ENCODE measurements around the gene SGO1. TPM values are rescaled to one million over a fixed set of nuclear protein-coding genes. Genes with fewer than 3 reads are reported as not detected.

The SGO1 gene
- total and polyA plus RNA-seq, 9 donors, result 0.10 to 1.2 (median 0.33) TPM

DNA sequence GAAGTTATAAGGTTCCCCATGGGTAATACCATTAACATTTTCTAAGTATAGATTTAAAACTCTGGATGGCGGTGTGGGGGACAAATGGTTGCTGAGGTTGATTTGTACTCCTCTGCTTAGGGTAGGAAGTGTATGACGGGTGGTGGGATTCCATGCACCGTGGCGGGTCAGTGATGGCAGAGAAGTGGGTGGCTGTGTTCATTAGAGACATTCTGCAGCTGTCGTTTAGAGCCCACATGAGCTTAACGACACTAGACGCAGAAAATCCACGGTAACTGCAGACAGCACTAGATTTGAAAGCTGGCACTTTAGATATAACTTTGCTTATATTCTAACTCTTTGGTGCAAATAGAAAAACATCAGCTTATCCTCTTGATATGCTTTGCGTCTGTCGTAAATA lies 37.5 kb downstream of the SGO1 start:
- Histone ChIP-seq H3K4me1 (ENCODE audit: insufficient read depth) (no peaks in the 10 kb centered on the region), H3K9me3 (no peaks in the 10 kb centered on the region), H3K36me3 (no peaks in the 10 kb centered on the region), H3K27me3 (no peaks in the 10 kb centered on the region), H3K4me3 (no peak overlapping the region), H3K27ac (no peak overlapping the region)
- intact Hi-C loops (cut with DNase I), result no loop called here
- WGBS, 3 donors, result 85 to 89% (median 88%) methylated on average over 10 of the region's 10 CpGs
- TF ChIP-seq POLR2A (IDR thresholded peaks at IDR 0.05) (no peak), EP300 (IDR thresholded peaks at IDR 0.05) (no peak)
- TF ChIP-seq, protein P1, sequence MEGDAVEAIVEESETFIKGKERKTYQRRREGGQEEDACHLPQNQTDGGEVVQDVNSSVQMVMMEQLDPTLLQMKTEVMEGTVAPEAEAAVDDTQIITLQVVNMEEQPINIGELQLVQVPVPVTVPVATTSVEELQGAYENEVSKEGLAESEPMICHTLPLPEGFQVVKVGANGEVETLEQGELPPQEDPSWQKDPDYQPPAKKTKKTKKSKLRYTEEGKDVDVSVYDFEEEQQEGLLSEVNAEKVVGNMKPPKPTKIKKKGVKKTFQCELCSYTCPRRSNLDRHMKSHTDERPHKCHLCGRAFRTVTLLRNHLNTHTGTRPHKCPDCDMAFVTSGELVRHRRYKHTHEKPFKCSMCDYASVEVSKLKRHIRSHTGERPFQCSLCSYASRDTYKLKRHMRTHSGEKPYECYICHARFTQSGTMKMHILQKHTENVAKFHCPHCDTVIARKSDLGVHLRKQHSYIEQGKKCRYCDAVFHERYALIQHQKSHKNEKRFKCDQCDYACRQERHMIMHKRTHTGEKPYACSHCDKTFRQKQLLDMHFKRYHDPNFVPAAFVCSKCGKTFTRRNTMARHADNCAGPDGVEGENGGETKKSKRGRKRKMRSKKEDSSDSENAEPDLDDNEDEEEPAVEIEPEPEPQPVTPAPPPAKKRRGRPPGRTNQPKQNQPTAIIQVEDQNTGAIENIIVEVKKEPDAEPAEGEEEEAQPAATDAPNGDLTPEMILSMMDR (IDR thresholded peaks at IDR 0.05), result no peak
- DNase-seq, result no peak

DNA sequence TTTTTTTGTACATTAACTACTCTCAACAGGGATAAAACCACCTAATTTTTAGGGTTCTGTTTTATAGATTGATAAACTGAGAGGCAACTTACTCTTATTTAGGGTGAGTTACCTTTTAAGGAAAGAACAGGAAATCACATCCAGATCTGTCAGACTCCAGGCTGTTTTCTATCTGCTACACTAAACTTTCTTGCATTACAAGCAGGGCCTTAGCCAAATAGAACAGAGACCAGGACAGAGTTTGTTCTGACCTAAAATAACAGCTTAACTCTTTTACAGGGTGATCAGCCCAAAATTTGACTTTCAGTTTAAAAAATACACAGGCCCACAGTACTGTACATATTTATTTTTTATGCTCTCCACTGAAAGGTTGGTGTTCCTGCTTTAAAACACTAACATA lies 38.6 kb downstream of the SGO1 start:
- H3K9me3 ChIP-seq, result no peaks in the 10 kb centered on the region
- no peak for DNase-seq
- no peak overlapping the region for H3K4me3 ChIP-seq
- no peaks in the 10 kb centered on the region for H3K27me3 ChIP-seq
- H3K27ac ChIP-seq, result no peak overlapping the region
- TF ChIP-seq, protein P1 (IDR thresholded peaks at IDR 0.05), result no peak
- no peaks in the 10 kb centered on the region for H3K36me3 ChIP-seq
- intact Hi-C loops (cut with DNase I), result no loop called here
- H3K4me1 ChIP-seq (ENCODE audit: insufficient read depth), result no peaks in the 10 kb centered on the region

DNA sequence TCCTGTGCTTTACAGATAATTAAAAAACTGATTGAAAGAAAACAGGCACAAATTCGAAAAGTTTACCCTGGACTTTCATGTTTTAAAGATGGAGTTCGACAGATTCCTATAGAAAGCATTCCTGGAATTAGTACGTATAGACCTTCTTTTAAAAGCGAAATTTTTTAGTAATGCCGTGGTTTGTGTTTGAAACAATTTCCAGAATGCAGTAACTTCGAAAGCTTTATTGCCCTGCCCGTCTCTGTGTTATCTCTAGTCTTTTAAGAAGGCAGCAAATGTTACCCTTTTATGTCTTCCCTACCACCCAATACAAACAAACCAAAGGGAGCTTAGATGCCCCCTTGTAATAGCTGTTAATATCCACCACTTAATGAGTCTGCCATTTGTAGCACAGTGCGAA lies 39.7 kb downstream of the SGO1 start:
- no peak for DNase-seq
- Histone ChIP-seq H3K27ac (no peak overlapping the region), H3K36me3 (no peaks in the 10 kb centered on the region)

DNA sequence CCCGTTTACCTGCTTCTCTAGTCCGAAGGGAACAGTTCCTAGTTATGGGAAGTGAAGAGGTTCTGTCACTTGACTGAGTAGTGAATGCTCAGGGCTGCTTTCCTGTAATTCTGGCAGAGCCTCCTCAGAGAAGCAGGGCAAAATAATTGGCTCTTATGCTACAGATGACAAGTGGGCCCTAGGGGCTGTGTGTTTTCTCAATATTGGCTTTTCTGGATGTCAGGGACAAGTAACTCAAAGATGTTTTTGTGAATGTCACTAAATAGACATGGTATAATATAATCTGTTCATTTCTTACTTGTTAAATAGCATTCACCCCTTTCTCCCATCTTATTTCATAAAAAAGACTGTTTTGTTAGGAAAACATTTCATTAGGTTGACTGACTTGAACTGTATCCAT lies 40.1 kb downstream of the SGO1 start:
- Histone ChIP-seq H3K4me3 (no peak overlapping the region), H3K27ac (no peak overlapping the region), H3K27me3 (no peaks in the 10 kb centered on the region), H3K4me1 (ENCODE audit: insufficient read depth) (no peaks in the 10 kb centered on the region), H3K36me3 (no peaks in the 10 kb centered on the region), H3K9me3 (no peaks in the 10 kb centered on the region)
- no peak for TF ChIP-seq POLR2A (IDR thresholded peaks at IDR 0.05)
- TF ChIP-seq, protein P1 (IDR thresholded peaks at IDR 0.05), result no peak
- 87 to 94% (median 91%) methylated on average over 2 of the region's 2 CpGs for WGBS, 3 donors
- intact Hi-C loops (cut with DNase I), result no loop called here
- no peak for DNase-seq

More for the DNA sequence above, 39.7 kb downstream of the SGO1 start:
- intact Hi-C loops (cut with DNase I), result no loop called here
- Histone ChIP-seq H3K4me1 (ENCODE audit: insufficient read depth) (no peaks in the 10 kb centered on the region), H3K9me3 (no peaks in the 10 kb centered on the region), H3K4me3 (no peak overlapping the region), H3K27me3 (no peaks in the 10 kb centered on the region)
- 80 to 89% (median 85%) methylated on average over 8 of the region's 8 CpGs for WGBS, 3 donors
- TF ChIP-seq EP300 (IDR thresholded peaks at IDR 0.05) (no peak), POLR2A (IDR thresholded peaks at IDR 0.05) (no peak)
- TF ChIP-seq, protein P1 (IDR thresholded peaks at IDR 0.05), result no peak

DNA sequence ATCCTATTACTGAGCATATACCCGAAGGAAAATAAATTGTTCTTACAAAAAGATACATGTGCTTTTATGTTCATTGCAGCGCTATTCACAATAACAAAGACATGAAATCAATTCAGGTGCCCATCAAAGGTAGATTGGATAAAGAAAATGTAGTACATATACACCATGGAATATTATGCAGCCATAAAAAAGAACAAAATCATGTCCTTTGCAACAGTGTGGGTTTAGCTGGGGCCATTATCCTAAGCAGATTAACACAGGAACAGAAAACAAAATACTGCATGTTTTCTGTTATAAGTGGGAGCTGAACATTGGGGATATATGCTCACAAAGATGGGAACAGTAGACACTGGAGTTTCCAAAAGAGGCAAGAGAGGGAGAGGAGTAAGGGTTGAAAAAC lies 42.5 kb downstream of the SGO1 start:
- DNase-seq, result no peak
- intact Hi-C loops (cut with DNase I), result no loop called here
- no peaks in the 10 kb centered on the region for H3K36me3 ChIP-seq
- H3K9me3 ChIP-seq, result no peaks in the 10 kb centered on the region
- H3K27me3 ChIP-seq, result no peaks in the 10 kb centered on the region
- no peak overlapping the region for H3K27ac ChIP-seq
- 96% methylated on average over 2 of the region's 2 CpGs for WGBS, 3 donors
- H3K4me1 ChIP-seq (ENCODE audit: insufficient read depth), result no peaks in the 10 kb centered on the region
- no peak overlapping the region for H3K4me3 ChIP-seq
- TF ChIP-seq POLR2A (IDR thresholded peaks at IDR 0.05) (no peak), EP300 (IDR thresholded peaks at IDR 0.05) (no peak)
- TF ChIP-seq, protein P1 (IDR thresholded peaks at IDR 0.05), result no peak
